Cardiac muscle cell (in vitro differentiated cells and primary cell): ENCODE measurements around the gene KTN1. TPM values are rescaled to one million over a fixed set of nuclear protein-coding genes. Genes with fewer than 3 reads are reported as not detected.

Experiments
- DNase-seq, 2 donors: peaks; one replicate each; pipeline versions ENCODE4 v3.0.0 to v3.0.0-alpha.2; 2010 to 2017; ENCODE audit warnings: low read depth in 1 of 2, low spot score in 1 of 2
- H3K27ac ChIP-seq: fragments of 200-600 bp; sonication (generic); 2 replicates; pipeline ENCODE4 v1.5.1; 2016
- H3K27me3 ChIP-seq: fragments of 200-600 bp; sonication (generic); 2 replicates; pipeline ENCODE4 v1.6.0; 2016; ENCODE audit warnings: control low read depth
- H3K36me3 ChIP-seq: fragments of 200-600 bp; sonication (generic); 2 replicates; pipeline ENCODE4 v1.5.1; 2016; ENCODE audit warnings: control low read depth
- H3K4me1 ChIP-seq: fragments of 200-600 bp; sonication (generic); 2 replicates; pipeline ENCODE4 v1.8.1; 2017; ENCODE audit warnings: low read depth, mild to moderate bottlenecking, mixed run types
- H3K4me3 ChIP-seq: fragments of 200-600 bp; sonication (generic); 2 replicates; pipeline ENCODE4 v1.5.1; 2016; ENCODE audit warnings: mild to moderate bottlenecking
- H3K9me3 ChIP-seq: fragments of 200-600 bp; sonication (generic); 2 replicates; pipeline ENCODE4 v1.5.1; 2017; ENCODE audit warnings: low read depth, mild to moderate bottlenecking, control low read depth
- CTCF ChIP-seq: IDR thresholded peaks from 2 replicates; pipeline ENCODE4 v1.5.1; 2012; ENCODE audit warnings: low read depth, mild to moderate bottlenecking, low read length
- polyA plus RNA-seq: library from polyadenylated mRNA; unstranded; fragments of >200 nt; fragmentation: Nextera tagmentation; extraction: Ambion mirVana; gene quantifications from 2 replicates; pipeline ENCODE4 v1.2.1, GENCODE V29; 2016
- total RNA-seq: library from RNA; depleted of rRNA; stranded (reverse); fragments of >200 nt; gene quantifications from 2 replicates; pipeline ENCODE4 v1.2.3, GENCODE V29; 2016

KTN1 gene
- total and polyA plus RNA-seq, 2 experiments from 2014 or later, result 130 to 214 TPM

GRCh38 chr14:55625481-55625880 lies 45.5 kb downstream of the KTN1 start:
- Histone ChIP-seq H3K9me3 (no peaks in the 10 kb centered on the region), H3K27ac (peak overlapping the region; percentile 70), H3K27me3 (no peaks in the 10 kb centered on the region), H3K4me3 (no peak overlapping the region), H3K36me3 (peaks cover 38% of the 10 kb centered on the region), H3K4me1 (peaks cover 10% of the 10 kb centered on the region)
- TF ChIP-seq CTCF, result no peak
- no peak for DNase-seq

DNA sequence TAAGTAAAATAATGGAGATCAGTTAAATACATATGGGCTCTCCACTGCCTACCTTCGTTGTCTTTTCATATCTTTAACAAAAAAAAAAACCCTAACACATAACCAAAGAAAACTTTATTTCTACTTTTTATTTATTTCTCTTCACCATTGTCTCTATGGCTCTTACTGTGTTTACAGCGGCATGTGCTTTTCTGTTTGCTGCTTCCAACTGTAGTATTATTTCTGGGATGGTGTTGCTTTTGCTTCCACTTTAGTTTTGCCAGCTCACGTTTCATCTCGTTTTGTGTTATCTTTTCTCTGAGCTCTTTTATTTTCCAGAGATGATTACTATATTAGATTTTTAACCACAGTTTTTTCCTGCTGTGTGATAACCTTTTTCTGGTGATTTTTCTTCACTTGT lies 46.1 kb downstream of the KTN1 start:
- Histone ChIP-seq H3K36me3 (peaks cover 36% of the 10 kb centered on the region), H3K27me3 (no peaks in the 10 kb centered on the region), H3K9me3 (no peaks in the 10 kb centered on the region), H3K27ac (peak overlapping the region; percentile 70), H3K4me3 (no peak overlapping the region), H3K4me1 (peaks cover 10% of the 10 kb centered on the region)
- no peak for DNase-seq
- no peak for TF ChIP-seq CTCF

- no peak for TF ChIP-seq CTCF
- H3K36me3 ChIP-seq, result peaks cover 33% of the 10 kb centered on the region
Observed at GRCh38 chr14:55628426-55628825, 48.4 kb downstream of the KTN1 start.

GRCh38 chr14:55638665-55639064 lies 58.7 kb downstream of the KTN1 start:
- H3K27ac ChIP-seq, result no peak overlapping the region
- peaks cover 83% of the 10 kb centered on the region for H3K36me3 ChIP-seq
- no peak overlapping the region for H3K4me3 ChIP-seq
- H3K9me3 ChIP-seq, result no peaks in the 10 kb centered on the region
- no peak for DNase-seq
- H3K27me3 ChIP-seq, result no peaks in the 10 kb centered on the region
- no peak for TF ChIP-seq CTCF
- no peaks in the 10 kb centered on the region for H3K4me1 ChIP-seq

More at GRCh38 chr14:55628426-55628825, 48.4 kb downstream of the KTN1 start:
- Histone ChIP-seq H3K27me3 (no peaks in the 10 kb centered on the region), H3K9me3 (no peaks in the 10 kb centered on the region), H3K4me1 (peaks cover 10% of the 10 kb centered on the region), H3K27ac (no peak overlapping the region), H3K4me3 (no peak overlapping the region)
- DNase-seq, result no peak

DNA sequence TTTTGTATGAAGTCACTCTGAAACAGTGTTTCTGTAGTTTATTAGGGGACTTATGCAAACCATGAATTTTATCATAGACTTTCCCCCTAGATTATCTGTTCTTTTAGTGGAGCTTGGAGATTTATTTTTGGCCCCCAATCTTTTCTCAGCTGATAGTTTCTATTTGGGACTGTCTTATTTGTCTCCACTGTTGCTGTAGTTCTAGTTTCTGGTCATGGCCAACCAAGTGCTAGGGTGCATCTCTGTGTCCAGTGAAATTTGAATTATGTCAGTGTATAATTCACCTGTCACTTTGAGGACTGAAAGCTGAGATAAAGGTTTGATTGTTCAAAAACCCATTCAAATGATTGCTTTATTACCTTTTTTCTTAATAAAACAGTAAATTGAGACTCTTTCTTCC lies 61.3 kb downstream of the KTN1 start:
- no peak for TF ChIP-seq CTCF
- no peak overlapping the region for H3K4me3 ChIP-seq
- no peaks in the 10 kb centered on the region for H3K9me3 ChIP-seq
- H3K27me3 ChIP-seq, result no peaks in the 10 kb centered on the region
- no peak for DNase-seq
- H3K4me1 ChIP-seq, result no peaks in the 10 kb centered on the region
- H3K36me3 ChIP-seq, result peaks cover 60% of the 10 kb centered on the region
- peak overlapping the region; percentile 7 for H3K27ac ChIP-seq

DNA sequence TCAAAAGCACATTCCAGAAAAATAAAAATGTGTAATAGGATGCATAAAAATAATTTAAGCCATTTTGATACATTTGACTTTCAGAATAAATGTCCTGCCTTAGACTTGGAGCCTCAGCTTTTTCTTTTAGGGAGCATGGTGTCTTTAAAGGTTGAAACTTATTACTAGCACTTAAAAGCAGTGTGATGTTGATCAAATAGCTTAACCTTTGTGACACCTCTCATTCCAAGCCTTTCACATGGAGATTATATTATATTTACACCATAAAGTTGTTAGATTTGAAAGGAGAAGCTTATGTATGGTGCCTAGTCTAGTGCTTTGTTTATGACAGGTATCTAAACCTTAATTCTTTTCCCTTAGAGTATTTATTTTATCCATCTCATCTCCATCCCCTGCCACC lies 61.9 kb downstream of the KTN1 start:
- no peaks in the 10 kb centered on the region for H3K27me3 ChIP-seq
- H3K36me3 ChIP-seq, result peaks cover 53% of the 10 kb centered on the region
- no peak for DNase-seq
- no peaks in the 10 kb centered on the region for H3K4me1 ChIP-seq
- no peaks in the 10 kb centered on the region for H3K9me3 ChIP-seq
- peak overlapping the region; percentile 7 for H3K27ac ChIP-seq
- no peak overlapping the region for H3K4me3 ChIP-seq
- no peak for TF ChIP-seq CTCF
